IPS-18a (cell line): Measurements from ENCODE around the gene SH3BGRL2.

Experiments used
- H3K27ac ChIP-seq: one replicate; pipeline ENCODE4 v1.5.1; 2013; ENCODE audit warnings: low read length
- H3K27me3 ChIP-seq: one replicate; pipeline ENCODE4 v1.6.1; 2013; ENCODE audit warnings: mild to moderate bottlenecking, low read length; ENCODE audit not compliant: control insufficient read depth, insufficient read depth
- H3K36me3 ChIP-seq: one replicate; pipeline ENCODE4 v1.6.1; 2013; ENCODE audit warnings: low read depth, low read length; ENCODE audit not compliant: control insufficient read depth
- H3K4me1 ChIP-seq: one replicate; pipeline ENCODE4 v1.6.1; 2013; ENCODE audit warnings: low read depth, low read length; ENCODE audit not compliant: control insufficient read depth
- H3K4me3 ChIP-seq: one replicate; pipeline ENCODE4 v1.5.1; 2013; ENCODE audit warnings: low read length
- H3K9ac ChIP-seq: one replicate; pipeline ENCODE4 v1.6.1; 2013; ENCODE audit warnings: mild to moderate bottlenecking, low read length, moderate library complexity
- H3K9me3 ChIP-seq: one replicate; pipeline ENCODE4 v1.6.1; 2013; ENCODE audit warnings: low read depth, low read length; ENCODE audit not compliant: control insufficient read depth

SH3BGRL2 gene

GRCh38 chr6:79630883-79631692, at the start of gene SH3BGRL2:
TSS of gene SH3BGRL2 (plus strand) at chr6:79631329. CDS start at chr6:79631462, 133 bp downstream.
- Histone ChIP-seq H3K27ac (no peak within 1 kb of the TSS), H3K9me3 (no peaks in the 10 kb centered on the region), H3K4me3 (peak within 1 kb of the TSS; percentile 90), H3K27me3 (peaks cover 13% of the 10 kb centered on the region), H3K4me1 (peaks cover 13% of the 10 kb centered on the region), H3K9ac (peak within 1 kb of the TSS; percentile 76), H3K36me3 (no peaks in the 10 kb centered on the region)

- no peak overlapping the region for H3K9ac ChIP-seq
- no peaks in the 10 kb centered on the region for H3K36me3 ChIP-seq
- H3K9me3 ChIP-seq = no peaks in the 10 kb centered on the region
- H3K4me3 ChIP-seq = no peak overlapping the region
- no peaks in the 10 kb centered on the region for H3K27me3 ChIP-seq
- no peaks in the 10 kb centered on the region for H3K4me1 ChIP-seq
- H3K27ac ChIP-seq = no peak overlapping the region
These were observed 46.8 kb upstream of the SH3BGRL2 start for GRCh38 chr6:79584332-79584731.

GRCh38 chr6:79586548-79586947, 44.6 kb upstream of the SH3BGRL2 start:
- H3K36me3 ChIP-seq = no peaks in the 10 kb centered on the region
- H3K9ac ChIP-seq = no peak overlapping the region
- H3K4me3 ChIP-seq = no peak overlapping the region

GRCh38 chr6:79589701-79590100, 41.4 kb upstream of the SH3BGRL2 start:
- H3K9ac ChIP-seq = no peak overlapping the region
- no peaks in the 10 kb centered on the region for H3K4me1 ChIP-seq
- H3K27me3 ChIP-seq = no peaks in the 10 kb centered on the region
- no peak overlapping the region for H3K27ac ChIP-seq
- H3K36me3 ChIP-seq = no peaks in the 10 kb centered on the region
- no peaks in the 10 kb centered on the region for H3K9me3 ChIP-seq
- H3K4me3 ChIP-seq = no peak overlapping the region

More at GRCh38 chr6:79586548-79586947, 44.6 kb upstream of the SH3BGRL2 start:
- H3K9me3 ChIP-seq = no peaks in the 10 kb centered on the region
- no peaks in the 10 kb centered on the region for H3K4me1 ChIP-seq
- H3K27me3 ChIP-seq = no peaks in the 10 kb centered on the region
- no peak overlapping the region for H3K27ac ChIP-seq

GRCh38 chr6:79597155-79597554, 34.0 kb upstream of the SH3BGRL2 start:
- H3K4me1 ChIP-seq = no peaks in the 10 kb centered on the region
- H3K4me3 ChIP-seq = no peak overlapping the region
- H3K27me3 ChIP-seq = no peaks in the 10 kb centered on the region
- no peak overlapping the region for H3K9ac ChIP-seq
- H3K36me3 ChIP-seq = no peaks in the 10 kb centered on the region
- no peaks in the 10 kb centered on the region for H3K9me3 ChIP-seq
- no peak overlapping the region for H3K27ac ChIP-seq

- no peaks in the 10 kb centered on the region for H3K4me1 ChIP-seq
- H3K9ac ChIP-seq = no peak overlapping the region
- H3K9me3 ChIP-seq = no peaks in the 10 kb centered on the region
- H3K4me3 ChIP-seq = no peak overlapping the region
- no peak overlapping the region for H3K27ac ChIP-seq
- H3K27me3 ChIP-seq = no peaks in the 10 kb centered on the region
- H3K36me3 ChIP-seq = no peaks in the 10 kb centered on the region
These were observed 33.1 kb upstream of the SH3BGRL2 start for GRCh38 chr6:79598012-79598411.

GRCh38 chr6:79599725-79600259, 31.3 kb upstream of the SH3BGRL2 start:
- no peak overlapping the region for H3K27ac ChIP-seq

GRCh38 chr6:79600313-79600712, 30.8 kb upstream of the SH3BGRL2 start:
- Histone ChIP-seq H3K27ac (no peak overlapping the region), H3K27me3 (no peaks in the 10 kb centered on the region), H3K4me1 (no peaks in the 10 kb centered on the region), H3K36me3 (no peaks in the 10 kb centered on the region), H3K9me3 (no peaks in the 10 kb centered on the region), H3K9ac (no peak overlapping the region), H3K4me3 (no peak overlapping the region)

More at GRCh38 chr6:79599725-79600259, 31.3 kb upstream of the SH3BGRL2 start:
- no peaks in the 10 kb centered on the region for H3K4me1 ChIP-seq
- H3K9ac ChIP-seq = no peak overlapping the region
- no peaks in the 10 kb centered on the region for H3K27me3 ChIP-seq
- H3K9me3 ChIP-seq = no peaks in the 10 kb centered on the region
- no peak overlapping the region for H3K4me3 ChIP-seq
- H3K36me3 ChIP-seq = no peaks in the 10 kb centered on the region

- Histone ChIP-seq H3K4me3 (no peak overlapping the region), H3K4me1 (no peaks in the 10 kb centered on the region), H3K27ac (no peak overlapping the region), H3K27me3 (no peaks in the 10 kb centered on the region), H3K9ac (no peak overlapping the region), H3K36me3 (no peaks in the 10 kb centered on the region), H3K9me3 (no peaks in the 10 kb centered on the region)
These were observed 30.1 kb upstream of the SH3BGRL2 start for GRCh38 chr6:79600812-79601609.

GRCh38 chr6:79602859-79603258, 28.3 kb upstream of the SH3BGRL2 start:
- H3K4me1 ChIP-seq = no peaks in the 10 kb centered on the region
- H3K36me3 ChIP-seq = no peaks in the 10 kb centered on the region
- H3K9ac ChIP-seq = no peak overlapping the region
- no peak overlapping the region for H3K4me3 ChIP-seq
- H3K27ac ChIP-seq = no peak overlapping the region
- no peaks in the 10 kb centered on the region for H3K9me3 ChIP-seq
- H3K27me3 ChIP-seq = no peaks in the 10 kb centered on the region

- no peaks in the 10 kb centered on the region for H3K9me3 ChIP-seq
- H3K27me3 ChIP-seq = no peaks in the 10 kb centered on the region
- H3K4me3 ChIP-seq = no peak overlapping the region
- no peaks in the 10 kb centered on the region for H3K36me3 ChIP-seq
- no peak overlapping the region for H3K9ac ChIP-seq
- H3K27ac ChIP-seq = no peak overlapping the region
- H3K4me1 ChIP-seq = no peaks in the 10 kb centered on the region
These were observed 26.5 kb upstream of the SH3BGRL2 start for GRCh38 chr6:79604583-79605037.
